IPS-15b (cell line): Measurements from ENCODE around the gene LGALS9.
"Not testable (repeated sequence)": the region's sequence is repeated elsewhere in the genome, so short reads cannot be mapped to it uniquely, and the experiment has no call there.

Experiments
- H3K27me3 ChIP-seq: one replicate; pipeline ENCODE4 v1.6.1; 2013; ENCODE audit warnings: low read length; ENCODE audit not compliant: control insufficient read depth, insufficient read depth
- H3K36me3 ChIP-seq: one replicate; pipeline ENCODE4 v1.6.1; 2013; ENCODE audit warnings: low read length; ENCODE audit not compliant: control insufficient read depth, insufficient read depth
- H3K4me1 ChIP-seq: one replicate; pipeline ENCODE4 v1.6.1; 2013; ENCODE audit warnings: mild to moderate bottlenecking, low read length; ENCODE audit not compliant: control insufficient read depth, insufficient read depth
- H3K4me3 ChIP-seq: one replicate; pipeline ENCODE4 v1.5.1; 2013; ENCODE audit warnings: low read depth, low read length
- H3K9ac ChIP-seq: one replicate; pipeline ENCODE4 v1.6.1; 2013; ENCODE audit warnings: low read depth, mild to moderate bottlenecking, low read length
- H3K9me3 ChIP-seq: one replicate; pipeline ENCODE4 v1.6.1; 2013; ENCODE audit warnings: mild to moderate bottlenecking, low read length; ENCODE audit not compliant: control insufficient read depth, insufficient read depth

LGALS9 gene

DNA sequence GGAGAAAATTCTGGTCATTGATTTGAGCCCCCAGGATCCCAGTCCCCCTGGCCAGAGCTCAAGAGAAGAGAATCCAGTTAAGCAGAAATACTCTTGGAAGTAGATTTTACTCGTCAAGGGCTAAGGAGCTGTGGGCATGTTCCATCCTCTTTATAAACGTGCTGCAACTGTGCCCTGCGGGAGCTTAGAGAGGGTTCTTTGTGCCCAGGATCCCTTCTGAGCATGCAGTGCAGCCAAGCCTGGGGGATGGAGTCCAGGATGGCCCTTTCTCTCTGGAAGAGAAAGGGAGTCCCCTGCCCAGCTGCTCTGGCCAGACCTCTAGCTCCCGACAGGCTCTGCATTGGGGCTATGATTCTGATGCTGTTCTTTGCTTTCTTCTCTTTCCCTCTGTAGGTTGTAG, 9.5 kb upstream of the LGALS9 start:
- no peak overlapping the region for H3K9ac ChIP-seq
- no peaks in the 10 kb centered on the region for H3K4me1 ChIP-seq
- no peaks in the 10 kb centered on the region for H3K9me3 ChIP-seq
- H3K36me3 ChIP-seq = peaks cover 35% of the 10 kb centered on the region
- H3K27me3 ChIP-seq = no peaks in the 10 kb centered on the region
- no peak overlapping the region for H3K4me3 ChIP-seq

DNA sequence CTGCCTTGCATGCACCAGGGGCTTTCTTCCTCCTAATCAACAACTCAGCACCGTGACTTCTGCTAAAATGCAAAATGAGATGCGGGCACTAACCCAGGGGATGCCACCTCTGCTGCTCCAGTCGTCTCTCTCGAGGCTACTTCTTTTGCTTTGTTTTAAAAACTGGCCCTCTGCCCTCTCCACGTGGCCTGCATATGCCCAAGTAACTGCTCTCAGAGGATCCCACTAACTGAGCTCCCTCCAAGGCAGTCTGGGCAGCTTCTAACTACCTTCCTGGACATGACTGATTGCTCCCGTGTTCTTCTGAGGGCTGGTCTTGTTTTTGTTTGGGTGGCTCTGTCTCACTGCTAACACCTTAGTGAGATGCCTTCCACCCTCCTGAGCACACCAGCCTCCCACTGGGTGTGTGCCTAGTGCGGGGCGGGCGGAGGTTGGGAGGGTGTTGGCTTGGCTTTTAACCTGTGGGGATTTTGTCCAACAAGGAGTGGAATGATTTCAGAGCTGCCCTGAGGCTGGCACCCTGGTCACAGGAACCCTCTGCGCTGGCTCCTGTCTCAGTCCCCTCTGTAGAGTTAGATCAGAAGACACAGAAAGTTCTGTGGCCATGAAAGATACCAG, 8.9 kb upstream of the LGALS9 start:
- Histone ChIP-seq H3K9me3 (no peaks in the 10 kb centered on the region), H3K27me3 (no peaks in the 10 kb centered on the region), H3K36me3 (peaks cover 30% of the 10 kb centered on the region), H3K9ac (no peak overlapping the region), H3K4me3 (no peak overlapping the region), H3K4me1 (no peaks in the 10 kb centered on the region)

DNA sequence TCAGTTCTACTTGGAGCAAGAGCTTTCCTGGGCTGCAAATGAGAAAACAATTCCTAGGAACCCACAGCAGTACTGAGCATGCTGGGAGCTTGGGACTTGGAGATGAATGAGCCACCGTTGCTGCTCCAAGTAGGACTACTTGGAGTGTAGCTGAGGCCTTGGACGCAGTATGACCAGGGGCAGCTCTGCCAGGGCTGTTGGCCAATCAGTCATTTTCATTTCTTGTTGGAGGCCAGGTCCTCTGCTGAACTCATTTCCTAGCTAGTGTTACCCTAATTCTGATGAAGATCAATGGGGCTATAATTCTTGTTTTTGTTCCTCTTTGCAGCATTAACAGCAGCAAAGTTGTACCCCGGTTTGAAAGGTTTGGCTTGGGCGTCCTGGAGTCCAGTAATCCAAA, 8.0 kb upstream of the LGALS9 start:
- Histone ChIP-seq H3K4me3 (no peak overlapping the region), H3K27me3 (no peaks in the 10 kb centered on the region), H3K4me1 (no peaks in the 10 kb centered on the region), H3K9me3 (no peaks in the 10 kb centered on the region), H3K9ac (no peak overlapping the region), H3K36me3 (peaks cover 21% of the 10 kb centered on the region)

DNA sequence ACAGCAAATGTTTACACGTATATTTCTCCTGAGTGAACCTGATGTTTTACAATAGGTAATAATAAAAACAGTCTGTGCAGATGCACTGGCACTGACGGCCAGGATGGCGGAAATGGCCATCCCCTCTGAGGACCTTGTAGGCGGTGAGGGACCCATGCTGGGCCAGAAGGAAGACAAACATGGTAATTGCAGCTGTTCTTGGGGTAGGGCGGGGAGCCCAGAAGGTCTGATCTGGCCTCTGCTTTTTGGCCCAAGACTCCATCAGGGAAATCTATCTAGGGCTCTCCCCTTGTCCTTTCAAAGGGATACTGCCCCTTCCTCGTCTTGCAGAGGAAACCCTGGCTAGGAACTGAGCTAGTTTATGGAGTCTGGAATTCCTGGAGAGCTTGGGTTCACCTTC, 7.4 kb upstream of the LGALS9 start:
- Histone ChIP-seq H3K36me3 (peaks cover 14% of the 10 kb centered on the region), H3K9ac (no peak overlapping the region), H3K4me1 (no peaks in the 10 kb centered on the region), H3K4me3 (no peak overlapping the region), H3K9me3 (no peaks in the 10 kb centered on the region), H3K27me3 (no peaks in the 10 kb centered on the region)

DNA sequence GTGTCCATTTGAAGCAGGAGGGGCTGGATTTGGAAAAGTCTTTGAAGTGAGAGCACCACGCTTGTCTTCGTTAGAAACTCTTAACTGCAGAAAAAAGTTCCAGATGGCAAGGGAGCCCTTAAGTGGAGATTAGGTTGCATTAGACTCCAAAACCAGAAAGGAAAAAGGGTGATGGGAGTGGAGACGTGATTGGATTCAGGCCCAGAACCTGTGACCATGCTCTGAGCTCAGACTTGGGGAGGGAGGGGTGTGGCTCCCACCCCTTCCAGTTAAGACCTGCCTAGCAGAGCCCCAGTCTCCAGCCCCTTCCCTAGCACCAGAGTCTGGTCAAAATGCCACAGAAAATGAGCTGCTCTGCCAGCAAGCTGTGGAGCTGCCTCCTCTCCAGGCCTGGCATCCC, 6.4 kb upstream of the LGALS9 start:
- Histone ChIP-seq H3K4me1 (no peaks in the 10 kb centered on the region), H3K4me3 (no peak overlapping the region), H3K36me3 (peaks cover 14% of the 10 kb centered on the region), H3K27me3 (no peaks in the 10 kb centered on the region), H3K9ac (no peak overlapping the region), H3K9me3 (no peaks in the 10 kb centered on the region)

DNA sequence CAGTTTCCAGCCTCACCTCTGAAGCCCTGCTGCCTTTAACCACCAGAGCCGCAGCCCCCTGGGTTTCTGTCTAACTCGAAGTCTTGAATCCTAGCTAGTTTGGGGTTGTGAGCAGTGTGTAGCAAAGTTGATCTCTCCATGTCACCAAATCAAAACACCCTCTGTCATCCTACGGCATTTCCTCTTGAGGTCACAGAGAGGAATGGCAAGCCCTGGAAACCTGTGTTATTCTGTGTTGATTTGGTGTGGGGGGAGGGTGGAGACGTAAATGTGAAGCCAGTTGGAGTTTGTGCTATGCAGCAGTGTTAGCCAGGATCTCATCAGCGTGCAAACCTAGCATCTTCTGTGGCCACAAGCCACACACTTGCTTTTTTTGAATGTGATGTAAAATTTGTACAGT, 5.1 kb upstream of the LGALS9 start:
- H3K27me3 ChIP-seq = no peaks in the 10 kb centered on the region
- H3K9ac ChIP-seq = no peak overlapping the region
- H3K9me3 ChIP-seq = no peaks in the 10 kb centered on the region
- no peaks in the 10 kb centered on the region for H3K4me1 ChIP-seq
- no peak overlapping the region for H3K4me3 ChIP-seq
- peaks cover 6% of the 10 kb centered on the region for H3K36me3 ChIP-seq

DNA sequence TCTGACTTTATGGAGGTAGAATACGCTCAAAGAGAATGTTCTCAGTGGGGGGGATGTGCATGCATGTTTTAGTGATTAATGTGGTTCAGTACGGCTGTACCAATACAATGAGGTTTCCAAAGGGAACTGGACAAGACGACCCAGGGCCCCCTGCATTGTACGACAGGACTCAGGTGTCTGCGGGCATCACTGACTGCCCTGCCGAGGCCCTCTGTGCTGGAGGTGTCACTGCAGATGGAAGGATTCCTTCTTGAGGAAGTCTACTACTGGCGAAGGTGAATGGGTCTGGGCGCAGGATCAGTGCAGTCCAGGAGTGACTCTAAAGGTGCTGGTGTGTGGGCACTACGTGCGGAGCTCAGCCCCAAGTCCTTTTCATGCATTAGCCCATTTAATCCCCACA, 3.5 kb upstream of the LGALS9 start:
- no peaks in the 10 kb centered on the region for H3K27me3 ChIP-seq
- H3K9ac ChIP-seq = no peak overlapping the region
- no peaks in the 10 kb centered on the region for H3K9me3 ChIP-seq

DNA sequence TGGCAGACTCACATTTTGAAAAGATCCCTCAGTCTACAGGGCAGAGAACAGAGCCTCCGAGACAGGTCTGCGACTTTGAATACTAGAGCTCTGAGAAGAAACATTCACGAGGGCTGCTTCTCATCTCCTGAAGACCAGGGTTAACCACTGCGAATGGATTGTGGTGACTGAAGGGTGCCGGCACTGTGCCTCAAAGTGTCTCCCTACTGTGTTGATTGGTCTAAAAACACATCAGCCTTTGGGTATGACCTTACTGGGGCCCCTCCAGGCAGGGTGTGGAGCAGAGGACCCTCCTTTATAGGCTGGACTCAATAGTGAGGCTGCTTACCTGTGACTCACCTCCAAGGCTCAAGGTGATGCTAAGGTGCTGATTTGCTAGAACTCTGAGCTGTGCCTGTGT, 2.6 kb upstream of the LGALS9 start:
- Histone ChIP-seq H3K36me3 (peaks cover 4% of the 10 kb centered on the region), H3K4me3 (no peak overlapping the region), H3K9ac (no peak overlapping the region), H3K9me3 (no peaks in the 10 kb centered on the region), H3K27me3 (no peaks in the 10 kb centered on the region), H3K4me1 (no peaks in the 10 kb centered on the region)

More for the DNA sequence above, 3.5 kb upstream of the LGALS9 start:
- H3K4me3 ChIP-seq = no peak overlapping the region
- H3K4me1 ChIP-seq = no peaks in the 10 kb centered on the region
- H3K36me3 ChIP-seq = peaks cover 4% of the 10 kb centered on the region

DNA sequence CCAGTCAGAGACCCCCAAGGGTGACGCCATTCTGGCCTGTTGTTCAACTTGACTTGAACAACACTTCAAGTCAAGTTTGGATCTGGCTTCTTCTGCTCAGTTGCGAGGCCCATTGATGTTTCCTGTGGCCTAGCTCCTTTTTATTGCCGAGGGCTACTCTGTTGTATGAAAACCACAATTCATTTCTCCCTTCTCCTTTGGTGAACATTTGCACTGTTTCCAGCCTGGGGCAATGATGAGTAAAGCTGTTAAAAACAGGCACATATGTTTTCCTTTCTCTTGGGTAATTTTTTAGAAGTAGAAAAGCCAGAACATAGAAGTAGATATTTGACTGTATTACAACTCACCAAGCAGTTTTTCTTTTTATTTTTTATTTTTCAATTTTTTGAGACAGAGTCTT, 1.7 kb upstream of the LGALS9 start:
- H3K4me3 ChIP-seq = not testable (repeated sequence)

DNA sequence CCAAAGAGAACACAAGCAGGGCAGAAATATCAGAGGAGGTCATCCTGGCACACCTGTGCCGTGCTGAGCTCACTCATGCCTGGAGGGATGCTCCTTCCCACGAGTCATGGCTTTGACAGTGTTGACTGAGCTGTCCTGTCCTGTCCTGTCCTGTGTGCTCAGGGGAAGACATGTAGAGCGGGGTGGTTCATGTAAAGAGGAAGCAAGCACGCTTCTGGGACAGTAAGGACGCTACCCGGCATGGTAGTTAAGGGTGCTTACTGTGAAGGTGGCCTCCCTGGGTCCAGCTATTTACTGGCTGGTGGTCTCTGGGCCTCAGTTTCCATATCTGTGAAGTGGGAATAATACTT, 398 bp downstream of the LGALS9 start:
- Histone ChIP-seq H3K36me3 (no peaks in the 10 kb centered on the region), H3K9ac (no peak overlapping the region), H3K4me1 (no peaks in the 10 kb centered on the region), H3K9me3 (no peaks in the 10 kb centered on the region), H3K27me3 (no peaks in the 10 kb centered on the region), H3K4me3 (no peak overlapping the region)

More for the DNA sequence above, 1.7 kb upstream of the LGALS9 start:
- not testable (repeated sequence) for H3K9ac ChIP-seq, H3K9me3 ChIP-seq, H3K36me3 ChIP-seq, H3K27me3 ChIP-seq, H3K4me1 ChIP-seq

DNA sequence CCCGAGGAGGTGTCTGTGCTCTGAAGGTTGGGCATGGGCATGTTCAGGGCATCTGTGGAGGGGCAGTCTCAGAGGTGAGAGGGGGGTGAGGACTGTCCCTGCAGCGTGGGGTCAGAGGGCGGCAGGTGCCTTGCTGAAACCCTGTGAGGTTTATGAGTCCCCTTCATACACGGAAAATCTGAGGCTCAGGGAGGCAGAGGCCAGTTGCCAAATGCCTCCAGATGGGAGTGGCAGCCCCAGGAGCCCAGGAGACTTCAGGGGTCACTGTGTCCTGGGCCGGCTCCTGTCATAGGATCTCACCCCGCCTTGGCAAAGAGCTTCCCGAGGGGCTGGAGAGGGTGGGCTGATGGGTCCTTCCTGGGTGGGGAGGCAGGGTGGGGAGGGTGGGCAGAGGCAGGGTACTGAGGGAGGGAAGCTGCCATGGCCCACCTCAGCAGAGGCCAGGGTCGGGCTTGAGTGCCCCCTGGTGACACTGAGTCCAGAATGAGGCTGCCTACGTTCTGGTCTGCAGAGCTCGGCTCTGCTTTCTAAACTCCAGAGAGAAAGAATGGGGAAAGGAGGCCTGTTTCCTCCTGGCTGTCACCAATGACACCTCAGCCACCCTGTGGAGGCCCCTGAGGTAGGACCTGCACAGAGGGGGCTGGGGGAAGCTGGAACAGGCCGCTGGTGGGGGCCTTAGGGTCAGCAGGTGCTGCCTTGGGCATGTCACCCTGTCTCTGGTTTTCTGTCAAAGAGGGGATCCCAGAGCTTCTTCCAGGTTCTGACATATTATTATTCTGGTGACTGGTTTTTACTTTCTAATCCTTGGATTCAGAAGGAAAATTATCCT, 1.1 kb downstream of the LGALS9 start:
- Histone ChIP-seq H3K36me3 (no peaks in the 10 kb centered on the region), H3K27me3 (no peaks in the 10 kb centered on the region), H3K9me3 (no peaks in the 10 kb centered on the region), H3K4me1 (no peaks in the 10 kb centered on the region), H3K4me3 (no peak overlapping the region), H3K9ac (no peak overlapping the region)

DNA sequence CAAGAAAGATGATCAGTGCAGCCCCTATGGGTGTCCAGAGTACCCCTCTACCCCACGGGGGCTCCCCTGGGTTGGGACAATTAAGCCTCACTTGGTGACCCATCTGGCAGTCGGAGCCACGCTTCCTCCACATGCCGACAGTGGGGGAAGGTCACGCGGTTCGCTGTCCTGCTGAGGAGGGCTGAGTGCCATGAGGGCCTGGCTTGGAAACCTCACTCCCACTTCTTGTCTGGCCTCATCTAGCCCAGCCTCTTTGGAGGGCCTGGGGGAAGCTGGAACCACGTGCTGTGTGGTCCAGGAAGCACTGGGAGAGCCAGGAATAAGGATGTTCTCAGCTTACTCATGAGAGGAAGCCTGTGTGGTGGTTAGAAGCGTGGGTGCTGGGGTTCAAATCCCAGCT, 1.8 kb downstream of the LGALS9 start:
- H3K4me3 ChIP-seq, H3K9ac ChIP-seq, H3K36me3 ChIP-seq, H3K27me3 ChIP-seq, H3K9me3 ChIP-seq, H3K4me1 ChIP-seq: not testable (repeated sequence)
